IMR-90 (cell line): ENCODE measurements around the gene IRS2. TPM values are rescaled to one million over a fixed set of nuclear protein-coding genes. Genes with fewer than 3 reads are reported as not detected.
A peak's percentile ranks its signal among the peaks of the same experiment; 100 is the strongest.

Source experiments
- ATAC-seq: fragments of 200-7000 bp; cut with Tn5 transposase; 2 replicates; pipeline ENCODE4 v1.9.1; 2020; ENCODE audit warnings: low read depth, mild to moderate bottlenecking, moderate library complexity
- BruUV-seq: library from RNA; stranded (reverse); fragments of 400-500 nt; replicated peaks from 2 replicates; lab custom pipeline; 2021; lab: Mats Ljungman, UMichigan
- CTCF ChIA-PET: fragments of 300-600 bp; formaldehyde crosslinking; extraction: SDS; loops from one replicate; lab custom pipeline; 2021; ENCODE audit warnings: antibody characterized with exemption; lab: Yijun Ruan, JAX
- POLR2A ChIA-PET: fragments of 300-600 bp; sonication (Branson Sonifier 250); formaldehyde crosslinking; loops from one replicate; lab custom pipeline; 2022; ENCODE audit warnings: antibody characterized with exemption; ENCODE audit not compliant: unreplicated experiment; lab: Charles Lee
- DNase-seq: peaks from one replicate; pipeline ENCODE4 v3.0.0; 2013
- H2AFZ ChIP-seq: replicated peaks from 2 replicates; pipeline ENCODE3; 2013; ENCODE audit warnings: low read length, mild to moderate bottlenecking; ENCODE audit not compliant: poor library complexity
- H2AK5ac ChIP-seq: 2 replicates; pipeline ENCODE4 v1.6.1; 2013; ENCODE audit warnings: low read depth, low read length, inconsistent platforms
- H2AK9ac ChIP-seq: replicated peaks from 2 replicates; pipeline ENCODE3; 2013; ENCODE audit warnings: mild to moderate bottlenecking, low read depth, low read length, moderate library complexity; ENCODE audit not compliant: poor library complexity
- H2BK120ac ChIP-seq: 2 replicates; pipeline ENCODE4 v1.6.1; 2013; ENCODE audit warnings: low read depth, low read length, inconsistent platforms
- H2BK15ac ChIP-seq: 3 replicates; pipeline ENCODE4 v1.6.1; 2013; ENCODE audit warnings: low read depth, low read length, inconsistent platforms
- H2BK20ac ChIP-seq: 2 replicates; pipeline ENCODE4 v1.6.1; 2013; ENCODE audit warnings: low read depth, mild to moderate bottlenecking, inconsistent platforms, low read length, moderate library complexity
- H2BK5ac ChIP-seq: 2 replicates; pipeline ENCODE4 v1.6.1; 2013; ENCODE audit warnings: mild to moderate bottlenecking, low read depth, low read length, inconsistent platforms; ENCODE audit not compliant: poor library complexity, severe bottlenecking
- H3K14ac ChIP-seq: replicated peaks from 2 replicates; pipeline ENCODE4 v1.6.1; 2013; ENCODE audit warnings: low read depth, low read length, inconsistent platforms
- H3K18ac ChIP-seq: 2 replicates; pipeline ENCODE4 v1.6.1; 2013; ENCODE audit warnings: low read depth, low read length, control low read depth
- H3K23ac ChIP-seq: 2 replicates; pipeline ENCODE4 v1.6.1; 2013; ENCODE audit warnings: low read depth, low read length, inconsistent platforms
- H3K27ac ChIP-seq: 2 replicates; pipeline ENCODE4 v1.5.1; 2013; ENCODE audit warnings: mild to moderate bottlenecking, control low read depth, low read length; ENCODE audit not compliant: insufficient read depth
- H3K27me3 ChIP-seq: 2 replicates; pipeline ENCODE4 v1.6.1; 2013; ENCODE audit warnings: low read length; ENCODE audit not compliant: control insufficient read depth, insufficient read depth
- H3K36me3 ChIP-seq: 2 replicates; pipeline ENCODE4 v1.6.1; 2013; ENCODE audit warnings: low read length, mixed read lengths; ENCODE audit not compliant: control insufficient read depth, insufficient read depth
- H3K4ac ChIP-seq: 2 replicates; pipeline ENCODE4 v1.6.1; 2013; ENCODE audit warnings: low read depth, low read length, inconsistent platforms
- H3K4me1 ChIP-seq: 2 replicates; pipeline ENCODE4 v1.6.1; 2013; ENCODE audit warnings: low read length, mixed read lengths; ENCODE audit not compliant: control insufficient read depth, insufficient read depth
- H3K4me2 ChIP-seq: 2 replicates; pipeline ENCODE4 v1.6.1; 2013; ENCODE audit warnings: low read depth, mild to moderate bottlenecking, control low read depth, low read length, moderate library complexity
- H3K4me3 ChIP-seq: 2 replicates; pipeline ENCODE4 v1.5.1; 2013; ENCODE audit warnings: low read depth, mild to moderate bottlenecking, control low read depth, low read length, moderate library complexity; ENCODE audit not compliant: insufficient read depth
- H3K56ac ChIP-seq: 2 replicates; pipeline ENCODE4 v1.6.1; 2013; ENCODE audit warnings: low read length, inconsistent platforms; ENCODE audit not compliant: insufficient read depth; ENCODE audit errors: extremely low read depth
- H3K79me1 ChIP-seq, 2 experiments: 2 replicates each; pipeline ENCODE4 v1.6.1; 2013; ENCODE audit warnings: low read length in 2 of 2, inconsistent platforms in 1 of 2, low read depth in 1 of 2
- H3K9ac ChIP-seq: 2 replicates; pipeline ENCODE4 v1.6.1; 2013; ENCODE audit warnings: low read depth, low read length, control low read depth
- H3K9me1 ChIP-seq: 2 replicates; pipeline ENCODE4 v1.6.1; 2013; ENCODE audit warnings: low read length, inconsistent platforms; ENCODE audit not compliant: insufficient read depth
- H3K9me3 ChIP-seq: 2 replicates; pipeline ENCODE4 v1.6.1; 2013; ENCODE audit warnings: low read length; ENCODE audit not compliant: control insufficient read depth, insufficient read depth
- H4K20me1 ChIP-seq: 2 replicates; pipeline ENCODE4 v1.6.1; 2013; ENCODE audit warnings: low read length, inconsistent platforms; ENCODE audit not compliant: insufficient read depth
- H4K5ac ChIP-seq: 2 replicates; pipeline ENCODE4 v1.6.1; 2013; ENCODE audit warnings: mild to moderate bottlenecking, low read depth, low read length, control low read depth
- H4K8ac ChIP-seq, 2 experiments: 2 replicates each; pipeline ENCODE4 v1.6.1; 2013; ENCODE audit warnings: low read depth in 2 of 2, low read length in 2 of 2, control low read depth in 1 of 2, inconsistent platforms in 1 of 2
- H4K91ac ChIP-seq: 2 replicates; pipeline ENCODE4 v1.6.1; 2013; ENCODE audit warnings: low read depth, low read length, inconsistent platforms; ENCODE audit not compliant: insufficient read depth
- FOS ChIP-seq: fragments of 150-350 bp; IDR thresholded peaks from 2 replicates; pipeline ENCODE4 v1.6.1; 2016; ENCODE audit warnings: low read depth, low read length
- MXI1 ChIP-seq: IDR thresholded peaks from 2 replicates; pipeline ENCODE4 v1.6.1; 2012; ENCODE audit warnings: low read depth, mild to moderate bottlenecking, low read length, moderate library complexity, borderline replicate concordance
- WGBS, 2 experiments: methylation state at CpG; one replicate each; pipeline versions ENCODE4 v1.1.5 to v1.1.7; 2013; ENCODE audit warnings: missing lambda C conversion rate in 2 of 2; ENCODE audit not compliant: insufficient read length in 1 of 2; ENCODE audit errors: extremely low coverage in 2 of 2; 5-methylcytosine and 5-hydroxymethylcytosine counted together
- dilution Hi-C: fragments of 300-500 bp; cut with HindIII; formaldehyde crosslinking; loops from one replicate; pipeline ENCODE4 v1.14.3; 2018; ENCODE audit warnings: low sequenced_read_pairs; ENCODE audit not compliant: unreplicated experiment
- in situ Hi-C: fragments of 300-500 bp; cut with MboI; formaldehyde crosslinking; loops from 3 replicates; pipeline ENCODE4 v1.14.3; 2019; ENCODE audit warnings: low sequenced_read_pairs, inconsistent platforms, mixed read lengths
- intact Hi-C: fragments of 100-400 bp; cut with micrococcal nuclease; formaldehyde crosslinking; loops from 2 replicates; pipeline ENCODE4 v1.10.0; 2022
- polyA plus RNA-seq, 3 experiments: library from polyadenylated mRNA; depleted of rRNA; stranded (reverse); fragments of >200 nt; gene quantifications; 2 replicates each; pipeline ENCODE4 v1.2.3, GENCODE V29; 2012; ENCODE audit warnings: low replicate concordance in 1 of 3
- total RNA-seq: library from RNA; depleted of rRNA; stranded (reverse); fragments of >200 nt; gene quantifications from 2 replicates; pipeline ENCODE4 v1.2.3, GENCODE V29; 2012

The IRS2 gene
- total and polyA plus RNA-seq, 2 of the 4 experiments (the other 2 are of a cell fraction): 0.36 to 1.4 TPM

GRCh38 chr13:109715902-109716301 lies 70.5 kb downstream of the IRS2 start:
- no peak overlapping the region for H2AK9ac ChIP-seq
- H2BK15ac ChIP-seq: no peak overlapping the region
- H2BK5ac ChIP-seq: no peak overlapping the region
- peaks cover 44% of the 10 kb centered on the region for H3K27me3 ChIP-seq
- no TSS peak for BruUV-seq
- no peaks in the 10 kb centered on the region for H3K36me3 ChIP-seq
- DNase-seq (peak; percentile 5), ATAC-seq (no peak)
- no peak overlapping the region for H3K18ac ChIP-seq
- no peaks in the 10 kb centered on the region for H3K79me1 ChIP-seq
- intact Hi-C loops: no loop called here
- H3K4me3 ChIP-seq: no peak overlapping the region
- no peak overlapping the region for H2AK5ac ChIP-seq
- H4K20me1 ChIP-seq: no peaks in the 10 kb centered on the region
- no CpG with 5 or more reads among the region's 1 CpG for WGBS, 2 experiments
- no peaks in the 10 kb centered on the region for H3K9me3 ChIP-seq
- H3K27ac ChIP-seq: no peak overlapping the region
- H3K4me2 ChIP-seq: no peak overlapping the region
- no peak overlapping the region for H3K23ac ChIP-seq
- ChIA-PET POLR2A (no interaction called here), CTCF (no interaction called here)
- H2BK120ac ChIP-seq: no peak overlapping the region
- in situ Hi-C loops: no loop called here
- no peaks in the 10 kb centered on the region for H3K4me1 ChIP-seq
- H2AFZ ChIP-seq: no peak overlapping the region
- no peak overlapping the region for H3K4ac ChIP-seq
- TF ChIP-seq FOS: no peak
- TF ChIP-seq MXI1: 0 out of 2 replicates have a peak, but pooled peaks have one; percentile 23
- no peak overlapping the region for H4K8ac ChIP-seq
- H3K9me1 ChIP-seq: no peaks in the 10 kb centered on the region
- H3K14ac ChIP-seq: no peak overlapping the region
- H4K5ac ChIP-seq: no peak overlapping the region
- H2BK20ac ChIP-seq: no peak overlapping the region
- no peak overlapping the region for H4K91ac ChIP-seq
- no peak overlapping the region for H3K9ac ChIP-seq
- dilution Hi-C loops: no loop called here
- H3K56ac ChIP-seq: no peak overlapping the region
